ENCODE results near the gene GATAD1. TPM values are rescaled to one million over a fixed set of nuclear protein-coding genes. Genes with fewer than 3 reads are reported as not detected.

GATAD1 gene
- total RNA-seq, 1 experiment from 2014 or later = 37.6 TPM

DNA sequence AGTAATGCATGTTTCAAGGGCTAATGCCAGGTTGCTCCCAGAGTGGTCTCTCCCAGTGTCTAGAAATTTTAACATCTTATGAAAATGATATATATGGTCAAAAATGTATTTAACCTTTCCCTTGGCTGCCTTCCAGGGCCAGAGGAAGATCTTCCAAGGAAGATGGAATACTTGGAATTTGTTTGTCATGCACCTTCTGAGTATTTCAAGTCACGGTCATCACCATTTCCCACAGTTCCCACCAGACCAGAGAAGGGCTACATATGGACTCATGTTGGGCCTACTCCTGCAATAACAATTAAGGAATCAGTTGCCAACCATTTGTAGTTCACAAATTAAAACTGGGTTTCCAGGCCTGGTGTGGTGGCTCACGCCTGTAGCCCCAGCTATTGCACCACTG, 9.0 kb downstream of the GATAD1 start (continued):
- TF ChIP-seq, protein P1, sequence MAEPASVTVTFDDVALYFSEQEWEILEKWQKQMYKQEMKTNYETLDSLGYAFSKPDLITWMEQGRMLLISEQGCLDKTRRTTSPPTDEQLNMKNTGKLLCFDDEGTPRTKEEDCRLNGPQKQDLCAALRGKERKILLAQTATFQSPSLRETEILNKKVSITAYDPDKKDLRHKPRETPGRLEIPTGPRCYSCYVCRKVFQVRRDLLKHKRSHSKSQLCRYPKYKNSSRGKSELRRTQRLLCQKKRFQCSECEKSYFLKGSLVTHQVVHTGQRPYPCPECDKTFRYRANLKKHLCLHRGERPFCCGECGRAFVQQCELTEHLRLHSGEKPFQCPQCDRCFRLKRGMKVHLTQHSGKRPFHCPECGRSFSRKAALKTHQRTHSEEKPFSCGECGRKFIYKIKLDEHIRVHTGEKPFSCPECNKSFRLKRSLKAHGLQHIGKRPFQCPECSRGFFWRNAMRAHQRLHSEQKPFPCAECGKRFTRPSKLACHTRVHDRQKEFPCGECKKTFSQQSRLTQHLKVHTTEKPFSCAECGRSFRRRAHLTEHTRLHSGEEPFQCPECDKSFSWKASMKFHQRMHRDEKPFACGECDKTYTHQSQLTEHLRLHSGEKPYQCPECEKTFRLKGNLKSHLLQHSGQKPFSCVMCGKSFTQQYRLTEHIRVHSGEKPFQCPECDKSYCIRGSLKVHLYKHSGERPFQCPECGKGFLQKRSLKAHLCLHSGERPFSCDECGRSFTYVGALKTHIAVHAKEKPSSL (CRISPR knock-in tag; conservative IDR thresholded peaks at IDR 0.05) = no peak
- no peak for TF ChIP-seq NFE2L1 (CRISPR knock-in tag; IDR thresholded peaks at IDR 0.05)
- no peak for TF ChIP-seq NFATC4 (CRISPR knock-in tag; IDR thresholded peaks at IDR 0.05)

GRCh38 chr7:92460109-92460508, 12.8 kb downstream of the GATAD1 start:
- ChIA-PET CTCF (interaction anchor here (1.0 to 2.7 kb wide), 8 partner anchors 13 to 580 kb away, joined by 3 to 42 read pairs (median 9); partner anchors contain the start of genes ANKIB1, CYP51A1, GATAD1 and KRIT1), POLR2A (no interaction called here)
- Mint-ChIP-seq H3K4me3 (no peak overlapping the region), H3K36me3 (peaks cover 14% of the 10 kb centered on the region), H3K4me1 (0 out of 2 replicates have a peak, but pooled peaks cover 3% of the 10 kb centered on the region), H3K9me3 (no peaks in the 10 kb centered on the region), H3K27me3 (ENCODE audit: low read depth) (no peaks in the 10 kb centered on the region), H3K27ac (peak overlapping the region; percentile 47; the same call in 1 of the 2 replicates)
- no peak for ATAC-seq
- DNase-seq (ENCODE audit: low spot score) = no peak
- TF ChIP-seq PREB (CRISPR knock-in tag; IDR thresholded peaks at IDR 0.05; ENCODE audit: borderline replicate concordance) = no peak
- TF ChIP-seq AR (CRISPR knock-in tag; IDR thresholded peaks at IDR 0.05) = no peak
- no peak for TF ChIP-seq GRHL2 (CRISPR knock-in tag; IDR thresholded peaks at IDR 0.05; ENCODE audit: insufficient replicate concordance, severe bottlenecking)
- no peak for TF ChIP-seq E2F5 (CRISPR knock-in tag; IDR thresholded peaks at IDR 0.05)
- no peak for TF ChIP-seq ETV6 (CRISPR knock-in tag; IDR thresholded peaks at IDR 0.05)
- no peak for TF ChIP-seq ZNF396 (CRISPR knock-in tag; IDR thresholded peaks at IDR 0.05; ENCODE audit: borderline replicate concordance)
- TF ChIP-seq, protein P2, sequence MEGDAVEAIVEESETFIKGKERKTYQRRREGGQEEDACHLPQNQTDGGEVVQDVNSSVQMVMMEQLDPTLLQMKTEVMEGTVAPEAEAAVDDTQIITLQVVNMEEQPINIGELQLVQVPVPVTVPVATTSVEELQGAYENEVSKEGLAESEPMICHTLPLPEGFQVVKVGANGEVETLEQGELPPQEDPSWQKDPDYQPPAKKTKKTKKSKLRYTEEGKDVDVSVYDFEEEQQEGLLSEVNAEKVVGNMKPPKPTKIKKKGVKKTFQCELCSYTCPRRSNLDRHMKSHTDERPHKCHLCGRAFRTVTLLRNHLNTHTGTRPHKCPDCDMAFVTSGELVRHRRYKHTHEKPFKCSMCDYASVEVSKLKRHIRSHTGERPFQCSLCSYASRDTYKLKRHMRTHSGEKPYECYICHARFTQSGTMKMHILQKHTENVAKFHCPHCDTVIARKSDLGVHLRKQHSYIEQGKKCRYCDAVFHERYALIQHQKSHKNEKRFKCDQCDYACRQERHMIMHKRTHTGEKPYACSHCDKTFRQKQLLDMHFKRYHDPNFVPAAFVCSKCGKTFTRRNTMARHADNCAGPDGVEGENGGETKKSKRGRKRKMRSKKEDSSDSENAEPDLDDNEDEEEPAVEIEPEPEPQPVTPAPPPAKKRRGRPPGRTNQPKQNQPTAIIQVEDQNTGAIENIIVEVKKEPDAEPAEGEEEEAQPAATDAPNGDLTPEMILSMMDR (IDR thresholded peaks at IDR 0.05) = no peak
- TF ChIP-seq ZNF416 (CRISPR knock-in tag; IDR thresholded peaks at IDR 0.05) = no peak
- TF ChIP-seq ZNF138 (CRISPR knock-in tag; conservative IDR thresholded peaks at IDR 0.05) = no peak
- TF ChIP-seq ATF6 (CRISPR knock-in tag; IDR thresholded peaks at IDR 0.05) = no peak
- TF ChIP-seq GTF2I (CRISPR knock-in tag; conservative IDR thresholded peaks at IDR 0.05) = no peak
- TF ChIP-seq ATF1 (CRISPR knock-in tag; IDR thresholded peaks at IDR 0.05) = no peak
- no peak for TF ChIP-seq JUN (CRISPR knock-in tag; IDR thresholded peaks at IDR 0.05)
- TF ChIP-seq NFYB (CRISPR knock-in tag; conservative IDR thresholded peaks at IDR 0.05; ENCODE audit: low read depth) = no peak
- no peak for TF ChIP-seq ATF2 (CRISPR knock-in tag; IDR thresholded peaks at IDR 0.05; ENCODE audit: borderline replicate concordance, low read depth)
- TF ChIP-seq IRF2 (CRISPR knock-in tag; IDR thresholded peaks at IDR 0.05; ENCODE audit: borderline replicate concordance, low read depth) = no peak
- TF ChIP-seq RORB (CRISPR knock-in tag; IDR thresholded peaks at IDR 0.05) = no peak

All from WTC11 (cell line).